ENCODE data around the gene ARL6IP4. TPM values are rescaled to one million over a fixed set of nuclear protein-coding genes. Genes with fewer than 3 reads are reported as not detected.

The ARL6IP4 gene
- polyA plus RNA-seq, 1 donor, result 152 TPM

Other genes starting within 250 kb of the ARL6IP4 start
- 3.0 TPM for gene HCAR1, start 249.8 kb upstream of the ARL6IP4 start, polyA plus RNA-seq (ENCODE audit: insufficient read length)
- gene DENR, start 227.9 kb upstream of the ARL6IP4 start, polyA plus RNA-seq (ENCODE audit: insufficient read length), result 110 TPM
- 0.60 TPM for gene CCDC62, start 206.1 kb upstream of the ARL6IP4 start, polyA plus RNA-seq (ENCODE audit: insufficient read length)
- gene HIP1R, start 145.2 kb upstream of the ARL6IP4 start, polyA plus RNA-seq (ENCODE audit: insufficient read length), result 82.4 TPM
- 23.3 TPM for gene VPS37B, start 84.6 kb upstream of the ARL6IP4 start, polyA plus RNA-seq (ENCODE audit: insufficient read length)
- 8.4 TPM for gene ABCB9, start 14.2 kb upstream of the ARL6IP4 start, polyA plus RNA-seq (ENCODE audit: insufficient read length)
- 14.5 TPM for gene OGFOD2, start 5.4 kb upstream of the ARL6IP4 start, polyA plus RNA-seq (ENCODE audit: insufficient read length)
- gene PITPNM2, start 170.4 kb downstream of the ARL6IP4 start, polyA plus RNA-seq (ENCODE audit: insufficient read length), result 6.5 TPM